Prostate gland (tissue), 2 donors: Measurements from ENCODE around the gene VPS52.

ENCODE experiments used
- CTCF ChIP-seq, 4 experiments: fragments of 200-600 bp in 2 of 4; fragments of 450-650 bp in 2 of 4; sonication (generic) in 2 of 4; IDR thresholded peaks; 1 replicate in 3 of 4; 2 replicates in 1 of 4; pipeline ENCODE4 v1.5.1; 2016 to 2019; ENCODE audit warnings: antibody characterized with exemption in 4 of 4, mild to moderate bottlenecking in 2 of 4, moderate library complexity in 2 of 4
- POLR2AphosphoS5 ChIP-seq: sonication (generic); formaldehyde crosslinking; IDR thresholded peaks from one replicate; pipeline ENCODE4 v1.6.1; 2017; ENCODE audit warnings: antibody characterized with exemption

GRCh38 chr6:33297406-33297955, 25.8 kb upstream of the VPS52 start:
- TF ChIP-seq CTCF (IDR thresholded peaks at IDR 0.05) (peak in 2 of 4 experiments; percentile 13 to 19), POLR2AphosphoS5 (no peak)
